SK-N-SH treated with all-trans-retinoic acid at 6 μM for 48 hours (cell line): ENCODE measurements around the gene PARP3.

Source experiments
- ATAC-seq: fragments of 200-7000 bp; cut with Tn5 transposase; 3 replicates; pipeline ENCODE4 v1.9.1; 2020; ENCODE audit warnings: mild to moderate bottlenecking, moderate library complexity
- ARNTL ChIP-seq: fragments of 450-650 bp; formaldehyde crosslinking; IDR thresholded peaks from 2 replicates; pipeline ENCODE4 v1.5.0; 2020; ENCODE audit warnings: low read depth, mild to moderate bottlenecking, moderate library complexity, borderline replicate concordance
- BACH2 ChIP-seq: fragments of 250-450 bp; sonication (Bioruptor Pico); IDR thresholded peaks from 2 replicates; pipeline ENCODE4 v1.9.0; 2021; ENCODE audit warnings: mild to moderate bottlenecking, borderline replicate concordance
- CREB5 ChIP-seq: fragments of 250-450 bp; sonication (Bioruptor Pico); IDR thresholded peaks from 2 replicates; pipeline ENCODE4 v1.5.1; 2020; ENCODE audit warnings: low read depth, mild to moderate bottlenecking, moderate library complexity
- CSDC2 ChIP-seq: fragments of 250-450 bp; sonication (Bioruptor Pico); IDR thresholded peaks from 2 replicates; pipeline ENCODE4 v1.5.0; 2020; ENCODE audit warnings: mild to moderate bottlenecking, moderate library complexity
- CSRNP3 ChIP-seq: fragments of 250-450 bp; sonication (Bioruptor Pico); IDR thresholded peaks from 2 replicates; pipeline ENCODE4 v1.5.1; 2021; ENCODE audit warnings: mild to moderate bottlenecking, moderate library complexity
- ESRRG ChIP-seq: fragments of 250-450 bp; sonication (Bioruptor Pico); IDR thresholded peaks from 2 replicates; pipeline ENCODE4 v1.6.1; 2021; ENCODE audit warnings: mild to moderate bottlenecking
- GLIS3 ChIP-seq: fragments of 250-450 bp; sonication (Bioruptor Pico); IDR thresholded peaks from 2 replicates; pipeline ENCODE4 v1.5.0; 2020; ENCODE audit warnings: mild to moderate bottlenecking, moderate library complexity
- OSR1 ChIP-seq: fragments of 250-450 bp; sonication (Bioruptor Pico); IDR thresholded peaks from 2 replicates; pipeline ENCODE4 v1.8.0; 2022; ENCODE audit warnings: moderate library complexity, mild to moderate bottlenecking, inconsistent platforms
- PATZ1 ChIP-seq: fragments of 250-450 bp; sonication (Bioruptor Pico); IDR thresholded peaks from 2 replicates; pipeline ENCODE4 v1.8.0; 2020; ENCODE audit warnings: mild to moderate bottlenecking, moderate library complexity, borderline replicate concordance
- PPARA ChIP-seq: fragments of 250-450 bp; sonication (Bioruptor Pico); IDR thresholded peaks from 2 replicates; pipeline ENCODE4 v1.5.0; 2020; ENCODE audit warnings: mild to moderate bottlenecking, borderline replicate concordance
- RARB ChIP-seq: fragments of 250-450 bp; sonication (Bioruptor Pico); IDR thresholded peaks from 2 replicates; pipeline ENCODE4 v1.8.0; 2021; ENCODE audit warnings: mild to moderate bottlenecking, moderate library complexity
- SNAI2 ChIP-seq: fragments of 250-450 bp; sonication (Bioruptor Pico); IDR thresholded peaks from 2 replicates; pipeline ENCODE4 v1.5.0; 2020; ENCODE audit warnings: mild to moderate bottlenecking, moderate library complexity
- TCF4 ChIP-seq: fragments of 250-450 bp; sonication (Bioruptor Pico); IDR thresholded peaks from 2 replicates; pipeline ENCODE4 v1.8.0; 2021; ENCODE audit warnings: mild to moderate bottlenecking, moderate library complexity, borderline replicate concordance
- TOX ChIP-seq: fragments of 250-450 bp; sonication (Bioruptor Pico); IDR thresholded peaks from 2 replicates; pipeline ENCODE4 v1.8.0; 2021; ENCODE audit warnings: mild to moderate bottlenecking, moderate library complexity, borderline replicate concordance
- TSHZ2 ChIP-seq: fragments of 250-450 bp; sonication (Bioruptor Pico); IDR thresholded peaks from 2 replicates; pipeline ENCODE4 v1.5.0; 2020; ENCODE audit warnings: mild to moderate bottlenecking, moderate library complexity
- ZC3H10 ChIP-seq: fragments of 250-450 bp; sonication (Bioruptor Pico); IDR thresholded peaks from 2 replicates; pipeline ENCODE4 v1.5.1; 2021; ENCODE audit warnings: mild to moderate bottlenecking, moderate library complexity
- ZFP30 ChIP-seq: fragments of 450-650 bp; formaldehyde crosslinking; IDR thresholded peaks from 2 replicates; pipeline ENCODE4 v1.5.0; 2022; ENCODE audit warnings: mild to moderate bottlenecking, moderate library complexity
- ZNF70 ChIP-seq: fragments of 450-650 bp; formaldehyde crosslinking; IDR thresholded peaks from 2 replicates; pipeline ENCODE4 v1.5.0; 2020; ENCODE audit warnings: mild to moderate bottlenecking, moderate library complexity
- ZNF8 ChIP-seq: fragments of 450-650 bp; formaldehyde crosslinking; IDR thresholded peaks from 2 replicates; pipeline ENCODE4 v1.5.0; 2020; ENCODE audit warnings: mild to moderate bottlenecking, moderate library complexity

The PARP3 gene

GRCh38 chr3:51937014-51937413, 5.1 kb upstream of the PARP3 start:
- TF ChIP-seq CREB5 (CRISPR knock-in tag) (no peak), OSR1 (CRISPR knock-in tag) (no peak), PPARA (CRISPR knock-in tag) (no peak)
- TF ChIP-seq, all 23 proteins: peak for 0
- ATAC-seq = no peak

GRCh38 chr3:51937611-51938450, 4.3 kb upstream of the PARP3 start:
- TF ChIP-seq PPARA (CRISPR knock-in tag) (no peak), TCF4 (CRISPR knock-in tag) (no peak), BACH2 (CRISPR knock-in tag) (no peak), TOX (CRISPR knock-in tag) (no peak), ARNTL (CRISPR knock-in tag) (no peak), RARB (CRISPR knock-in tag) (no peak), PATZ1 (no peak), ZC3H10 (CRISPR knock-in tag) (no peak), CSDC2 (CRISPR knock-in tag) (no peak), CSRNP3 (CRISPR knock-in tag) (no peak), OSR1 (CRISPR knock-in tag) (no peak), ZFP30 (CRISPR knock-in tag) (no peak), ZNF70 (CRISPR knock-in tag) (no peak), SNAI2 (CRISPR knock-in tag) (no peak), TSHZ2 (CRISPR knock-in tag) (no peak), GLIS3 (CRISPR knock-in tag) (no peak), ESRRG (no peak), ZNF8 (CRISPR knock-in tag) (no peak)
- TF ChIP-seq, all 23 proteins: peak for 0
- ATAC-seq = no peak

- TF ChIP-seq PATZ1 = no peak
- no peak for TF ChIP-seq ZNF70 (CRISPR knock-in tag)
- no peak for TF ChIP-seq ZC3H10 (CRISPR knock-in tag)
- TF ChIP-seq BACH2 (CRISPR knock-in tag) = no peak
- ATAC-seq = no peak
These were observed 3.3 kb upstream of the PARP3 start for GRCh38 chr3:51938780-51939425.
